Measurements from ENCODE around the gene DNM1.

DNM1 gene

DNA sequence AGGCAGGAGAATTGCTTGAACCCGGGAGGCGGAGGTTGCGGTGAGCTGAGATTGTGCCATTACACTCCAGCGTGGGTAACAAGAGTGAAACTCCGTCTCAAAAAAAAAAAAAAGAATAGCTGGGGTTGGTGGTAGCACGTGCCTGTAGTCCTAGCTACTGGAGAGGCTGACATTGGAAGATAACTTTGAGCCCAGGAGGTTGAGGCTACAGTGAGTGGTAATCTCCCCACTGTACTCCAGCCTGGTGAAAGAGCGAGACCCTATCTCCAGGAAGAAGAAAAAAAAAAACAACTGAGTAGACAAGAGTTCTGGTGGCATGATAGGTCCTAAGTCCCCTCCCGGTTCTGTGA is 46.4 kb downstream of the DNM1 start:
- Histone ChIP-seq H3K4me3 (ENCODE audit: low read depth in 1 of 2, low read length in 2 of 2) (no peak overlapping the region), H4K20me1 (ENCODE audit: insufficient read depth, low read length) (no peaks in the 10 kb centered on the region; the same call in 1 of the 2 replicates), H2AFZ (ENCODE audit: low read depth, low read length) (no peak overlapping the region), H3K4me2 (ENCODE audit: insufficient read depth, low read length) (no peak overlapping the region), H3K36me3 (ENCODE audit: insufficient read depth, low read length) (no peaks in the 10 kb centered on the region), H3K27me3 (ENCODE audit: insufficient read depth, low read length, poor library complexity) (no peaks in the 10 kb centered on the region), H3K4me1 (ENCODE audit: insufficient read depth, low read length) (no peaks in the 10 kb centered on the region), H3K9ac (ENCODE audit: low read depth, low read length) (no peak overlapping the region), H3K9me3 (ENCODE audit: insufficient read depth, low read length, severe bottlenecking) (no peaks in the 10 kb centered on the region), H3K27ac (ENCODE audit: low read length) (no peak overlapping the region), H3K79me2 (ENCODE audit: insufficient read depth, low read length) (no peaks in the 10 kb centered on the region)
- TF ChIP-seq EZH2 (IDR thresholded peaks at IDR 0.05; ENCODE audit: borderline replicate concordance, low read depth, low read length, severe bottlenecking), result no peak
- TF ChIP-seq, protein P1, sequence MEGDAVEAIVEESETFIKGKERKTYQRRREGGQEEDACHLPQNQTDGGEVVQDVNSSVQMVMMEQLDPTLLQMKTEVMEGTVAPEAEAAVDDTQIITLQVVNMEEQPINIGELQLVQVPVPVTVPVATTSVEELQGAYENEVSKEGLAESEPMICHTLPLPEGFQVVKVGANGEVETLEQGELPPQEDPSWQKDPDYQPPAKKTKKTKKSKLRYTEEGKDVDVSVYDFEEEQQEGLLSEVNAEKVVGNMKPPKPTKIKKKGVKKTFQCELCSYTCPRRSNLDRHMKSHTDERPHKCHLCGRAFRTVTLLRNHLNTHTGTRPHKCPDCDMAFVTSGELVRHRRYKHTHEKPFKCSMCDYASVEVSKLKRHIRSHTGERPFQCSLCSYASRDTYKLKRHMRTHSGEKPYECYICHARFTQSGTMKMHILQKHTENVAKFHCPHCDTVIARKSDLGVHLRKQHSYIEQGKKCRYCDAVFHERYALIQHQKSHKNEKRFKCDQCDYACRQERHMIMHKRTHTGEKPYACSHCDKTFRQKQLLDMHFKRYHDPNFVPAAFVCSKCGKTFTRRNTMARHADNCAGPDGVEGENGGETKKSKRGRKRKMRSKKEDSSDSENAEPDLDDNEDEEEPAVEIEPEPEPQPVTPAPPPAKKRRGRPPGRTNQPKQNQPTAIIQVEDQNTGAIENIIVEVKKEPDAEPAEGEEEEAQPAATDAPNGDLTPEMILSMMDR (IDR thresholded peaks at IDR 0.05; ENCODE audit: borderline replicate concordance, extremely low read depth, low read length, poor library complexity, severe bottlenecking), result no peak
- DNase-seq (no peak), ATAC-seq (ENCODE audit: insufficient read depth, low read depth) (no peak)

DNA sequence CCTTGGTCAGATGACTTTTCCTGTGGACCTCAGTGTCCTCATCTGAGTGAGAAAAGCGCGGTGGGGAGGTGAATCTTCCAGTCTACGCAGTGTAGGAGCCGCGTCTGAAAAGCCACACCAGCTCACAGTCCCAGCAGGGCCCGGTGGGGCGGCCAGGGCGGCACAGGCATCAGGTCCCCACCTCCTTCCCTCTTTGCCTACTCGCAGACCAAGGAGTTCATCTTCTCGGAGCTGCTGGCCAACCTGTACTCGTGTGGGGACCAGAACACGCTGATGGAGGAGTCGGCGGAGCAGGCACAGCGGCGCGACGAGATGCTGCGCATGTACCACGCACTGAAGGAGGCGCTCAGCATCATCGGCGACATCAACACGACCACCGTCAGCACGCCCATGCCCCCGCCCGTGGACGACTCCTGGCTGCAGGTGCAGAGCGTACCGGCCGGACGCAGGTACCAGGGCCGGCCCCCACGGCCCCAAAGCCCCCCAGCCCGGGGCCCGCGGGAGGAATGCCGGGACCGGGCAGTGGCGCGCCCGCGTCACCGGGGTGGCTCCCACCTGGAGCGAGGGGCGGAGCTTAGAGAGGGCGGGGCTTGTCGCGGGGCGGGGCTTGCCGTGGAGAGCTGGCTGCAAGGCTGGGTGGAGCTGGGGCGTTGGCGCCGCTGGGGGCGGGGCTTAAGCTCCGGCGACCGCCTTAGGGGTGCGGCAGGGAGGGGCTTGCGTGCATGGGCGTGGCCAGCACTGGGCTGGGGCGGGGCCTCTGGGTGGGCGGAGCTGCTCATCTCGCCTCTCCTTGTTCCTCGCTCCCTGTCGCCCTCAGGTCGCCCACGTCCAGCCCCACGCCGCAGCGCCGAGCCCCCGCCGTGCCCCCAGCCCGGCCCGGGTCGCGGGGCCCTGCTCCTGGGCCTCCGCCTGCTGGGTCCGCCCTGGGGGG is 47.0 kb downstream of the DNM1 start:
- Histone ChIP-seq H3K9ac (ENCODE audit: low read depth, low read length) (no peak overlapping the region), H4K20me1 (ENCODE audit: insufficient read depth, low read length) (no peaks in the 10 kb centered on the region; the same call in 1 of the 2 replicates), H3K4me2 (ENCODE audit: insufficient read depth, low read length) (no peak overlapping the region), H2AFZ (ENCODE audit: low read depth, low read length) (no peak overlapping the region), H3K4me1 (ENCODE audit: insufficient read depth, low read length) (no peaks in the 10 kb centered on the region), H3K79me2 (ENCODE audit: insufficient read depth, low read length) (no peaks in the 10 kb centered on the region), H3K27me3 (ENCODE audit: insufficient read depth, low read length, poor library complexity) (no peaks in the 10 kb centered on the region), H3K36me3 (ENCODE audit: insufficient read depth, low read length) (no peaks in the 10 kb centered on the region), H3K4me3 (ENCODE audit: low read depth in 1 of 2, low read length in 2 of 2) (no peak overlapping the region), H3K9me3 (ENCODE audit: insufficient read depth, low read length, severe bottlenecking) (no peaks in the 10 kb centered on the region), H3K27ac (ENCODE audit: low read length) (no peak overlapping the region)
- peak; percentile 41 for DNase-seq
- peak; percentile 36; the same call in 1 of the 3 replicates for ATAC-seq (ENCODE audit: insufficient read depth, low read depth)
- TF ChIP-seq, protein P1 (IDR thresholded peaks at IDR 0.05; ENCODE audit: borderline replicate concordance, extremely low read depth, low read length, poor library complexity, severe bottlenecking), result no peak
- no peak for TF ChIP-seq EZH2 (IDR thresholded peaks at IDR 0.05; ENCODE audit: borderline replicate concordance, low read depth, low read length, severe bottlenecking)

DNA sequence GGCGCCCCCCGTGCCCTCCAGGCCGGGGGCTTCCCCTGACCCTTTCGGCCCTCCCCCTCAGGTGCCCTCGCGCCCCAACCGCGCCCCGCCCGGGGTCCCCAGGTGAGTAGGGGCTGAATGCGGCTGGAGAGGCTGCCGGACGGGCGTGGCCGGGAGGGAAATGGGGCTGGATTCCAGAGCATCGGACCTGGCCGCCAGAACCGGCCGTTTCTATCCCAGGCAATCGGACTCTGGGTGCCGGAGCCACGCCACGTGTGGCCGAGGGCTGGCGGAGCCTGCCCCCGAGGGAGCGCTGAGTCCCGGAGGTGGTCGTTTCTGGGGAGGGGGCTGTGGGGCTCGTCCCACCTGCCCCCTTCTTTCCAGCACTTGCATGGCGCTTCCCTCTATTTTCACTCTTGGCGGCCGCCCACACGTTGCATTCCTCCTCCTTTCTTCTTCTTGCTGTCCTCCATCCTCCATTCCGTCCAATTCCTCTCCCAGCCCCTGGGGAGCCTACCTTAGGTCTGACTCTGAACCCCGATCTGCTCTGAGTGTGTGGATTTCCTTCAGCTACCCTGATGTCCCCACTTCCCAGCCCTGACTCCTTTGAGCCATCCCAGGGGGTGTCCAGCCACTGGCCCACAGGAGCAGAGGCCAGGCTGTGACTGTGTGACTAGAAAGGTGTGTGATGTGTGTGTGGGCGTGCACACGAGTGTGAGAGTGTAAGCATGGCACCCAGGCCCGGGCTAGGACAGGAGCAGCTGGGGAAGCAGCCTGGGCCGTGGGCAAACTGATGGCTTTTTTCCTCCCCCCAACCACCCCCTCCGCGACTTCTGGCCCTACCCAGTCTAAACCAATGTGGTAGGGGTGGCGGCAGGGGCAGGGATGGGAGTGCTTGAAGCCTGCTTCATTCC is 47.9 kb downstream of the DNM1 start:
- Histone ChIP-seq H3K4me1 (ENCODE audit: insufficient read depth, low read length) (no peaks in the 10 kb centered on the region), H3K36me3 (ENCODE audit: insufficient read depth, low read length) (no peaks in the 10 kb centered on the region), H2AFZ (ENCODE audit: low read depth, low read length) (no peak overlapping the region), H3K9me3 (ENCODE audit: insufficient read depth, low read length, severe bottlenecking) (no peaks in the 10 kb centered on the region), H3K27ac (ENCODE audit: low read length) (no peak overlapping the region), H4K20me1 (ENCODE audit: insufficient read depth, low read length) (no peaks in the 10 kb centered on the region; the same call in 1 of the 2 replicates), H3K79me2 (ENCODE audit: insufficient read depth, low read length) (no peaks in the 10 kb centered on the region), H3K27me3 (ENCODE audit: insufficient read depth, low read length, poor library complexity) (no peaks in the 10 kb centered on the region), H3K9ac (ENCODE audit: low read depth, low read length) (no peak overlapping the region), H3K4me2 (ENCODE audit: insufficient read depth, low read length) (no peak overlapping the region), H3K4me3 (ENCODE audit: low read depth in 1 of 2, low read length in 2 of 2) (no peak overlapping the region)
- TF ChIP-seq EZH2 (IDR thresholded peaks at IDR 0.05; ENCODE audit: borderline replicate concordance, low read depth, low read length, severe bottlenecking), result no peak
- TF ChIP-seq, protein P1 (IDR thresholded peaks at IDR 0.05; ENCODE audit: borderline replicate concordance, extremely low read depth, low read length, poor library complexity, severe bottlenecking), result no peak
- DNase-seq, result no peak
- ATAC-seq (ENCODE audit: insufficient read depth, low read depth), result no peak

Measured in DND-41 (cell line).